ENCODE data around the gene LEP.

DNA sequence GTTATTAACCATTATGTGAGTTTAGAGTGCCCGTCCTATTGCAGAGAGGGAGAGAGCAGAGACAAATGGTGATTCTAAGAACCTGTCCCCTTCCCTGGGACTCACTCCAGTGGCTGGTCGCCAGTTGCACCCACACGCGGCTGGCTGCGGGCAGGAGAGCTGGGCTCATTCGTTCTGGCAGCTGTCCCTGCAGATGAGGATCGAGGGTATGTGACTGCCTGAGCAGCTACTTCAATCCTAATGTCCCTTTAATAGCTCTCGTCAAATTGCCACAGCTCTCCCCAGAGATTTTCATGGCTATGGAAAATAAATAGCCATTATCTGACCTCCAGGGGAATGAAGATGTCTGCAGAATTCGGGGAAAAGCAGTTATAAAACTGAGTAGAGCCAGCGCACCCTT, 61.1 kb downstream of the LEP start:
- TF ChIP-seq TEAD4 (IDR thresholded peaks at IDR 0.05; ENCODE audit: borderline replicate concordance, insufficient read depth): no peak
- TF ChIP-seq SIN3A (IDR thresholded peaks at IDR 0.05; ENCODE audit: borderline replicate concordance, low read depth, low read length): no peak
- TF ChIP-seq, protein P1, sequence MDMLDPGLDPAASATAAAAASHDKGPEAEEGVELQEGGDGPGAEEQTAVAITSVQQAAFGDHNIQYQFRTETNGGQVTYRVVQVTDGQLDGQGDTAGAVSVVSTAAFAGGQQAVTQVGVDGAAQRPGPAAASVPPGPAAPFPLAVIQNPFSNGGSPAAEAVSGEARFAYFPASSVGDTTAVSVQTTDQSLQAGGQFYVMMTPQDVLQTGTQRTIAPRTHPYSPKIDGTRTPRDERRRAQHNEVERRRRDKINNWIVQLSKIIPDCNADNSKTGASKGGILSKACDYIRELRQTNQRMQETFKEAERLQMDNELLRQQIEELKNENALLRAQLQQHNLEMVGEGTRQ (IDR thresholded peaks at IDR 0.05; ENCODE audit: borderline replicate concordance, low read depth, low read length): no peak
- no peak for TF ChIP-seq TAF1 (IDR thresholded peaks at IDR 0.05; ENCODE audit: borderline replicate concordance, low read depth, low read length)
- TF ChIP-seq, protein P2, sequence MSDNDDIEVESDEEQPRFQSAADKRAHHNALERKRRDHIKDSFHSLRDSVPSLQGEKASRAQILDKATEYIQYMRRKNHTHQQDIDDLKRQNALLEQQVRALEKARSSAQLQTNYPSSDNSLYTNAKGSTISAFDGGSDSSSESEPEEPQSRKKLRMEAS (IDR thresholded peaks at IDR 0.05; ENCODE audit: low read depth): no peak

All from SK-N-SH (cell line).